ENCODE results near the gene TM4SF1.

Gene TM4SF1

DNA sequence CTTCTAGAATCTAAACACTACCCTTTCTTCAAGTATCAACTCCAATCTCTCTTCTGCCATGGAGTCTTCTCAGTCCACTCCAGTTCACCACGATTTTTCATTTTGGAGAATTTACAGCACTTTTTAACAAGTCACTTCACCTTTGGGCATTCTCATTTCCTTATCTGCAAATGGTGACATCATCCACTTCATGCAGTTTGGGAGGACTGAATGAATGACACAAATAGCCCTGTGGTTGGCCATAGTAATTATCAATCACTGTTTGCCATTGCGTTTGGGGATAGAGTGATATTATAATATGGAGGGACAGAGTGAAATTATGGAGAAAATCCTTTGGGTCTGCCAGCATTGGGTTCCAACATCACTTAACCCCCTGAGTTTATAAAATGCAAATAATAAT lies 38.0 kb upstream of the TM4SF1 start:
- no peak overlapping the region for H3K27ac ChIP-seq
- TF ChIP-seq ZFX (IDR thresholded peaks at IDR 0.05), result no peak
- TF ChIP-seq, protein P1, sequence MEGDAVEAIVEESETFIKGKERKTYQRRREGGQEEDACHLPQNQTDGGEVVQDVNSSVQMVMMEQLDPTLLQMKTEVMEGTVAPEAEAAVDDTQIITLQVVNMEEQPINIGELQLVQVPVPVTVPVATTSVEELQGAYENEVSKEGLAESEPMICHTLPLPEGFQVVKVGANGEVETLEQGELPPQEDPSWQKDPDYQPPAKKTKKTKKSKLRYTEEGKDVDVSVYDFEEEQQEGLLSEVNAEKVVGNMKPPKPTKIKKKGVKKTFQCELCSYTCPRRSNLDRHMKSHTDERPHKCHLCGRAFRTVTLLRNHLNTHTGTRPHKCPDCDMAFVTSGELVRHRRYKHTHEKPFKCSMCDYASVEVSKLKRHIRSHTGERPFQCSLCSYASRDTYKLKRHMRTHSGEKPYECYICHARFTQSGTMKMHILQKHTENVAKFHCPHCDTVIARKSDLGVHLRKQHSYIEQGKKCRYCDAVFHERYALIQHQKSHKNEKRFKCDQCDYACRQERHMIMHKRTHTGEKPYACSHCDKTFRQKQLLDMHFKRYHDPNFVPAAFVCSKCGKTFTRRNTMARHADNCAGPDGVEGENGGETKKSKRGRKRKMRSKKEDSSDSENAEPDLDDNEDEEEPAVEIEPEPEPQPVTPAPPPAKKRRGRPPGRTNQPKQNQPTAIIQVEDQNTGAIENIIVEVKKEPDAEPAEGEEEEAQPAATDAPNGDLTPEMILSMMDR (conservative IDR thresholded peaks at IDR 0.05), result no peak

DNA sequence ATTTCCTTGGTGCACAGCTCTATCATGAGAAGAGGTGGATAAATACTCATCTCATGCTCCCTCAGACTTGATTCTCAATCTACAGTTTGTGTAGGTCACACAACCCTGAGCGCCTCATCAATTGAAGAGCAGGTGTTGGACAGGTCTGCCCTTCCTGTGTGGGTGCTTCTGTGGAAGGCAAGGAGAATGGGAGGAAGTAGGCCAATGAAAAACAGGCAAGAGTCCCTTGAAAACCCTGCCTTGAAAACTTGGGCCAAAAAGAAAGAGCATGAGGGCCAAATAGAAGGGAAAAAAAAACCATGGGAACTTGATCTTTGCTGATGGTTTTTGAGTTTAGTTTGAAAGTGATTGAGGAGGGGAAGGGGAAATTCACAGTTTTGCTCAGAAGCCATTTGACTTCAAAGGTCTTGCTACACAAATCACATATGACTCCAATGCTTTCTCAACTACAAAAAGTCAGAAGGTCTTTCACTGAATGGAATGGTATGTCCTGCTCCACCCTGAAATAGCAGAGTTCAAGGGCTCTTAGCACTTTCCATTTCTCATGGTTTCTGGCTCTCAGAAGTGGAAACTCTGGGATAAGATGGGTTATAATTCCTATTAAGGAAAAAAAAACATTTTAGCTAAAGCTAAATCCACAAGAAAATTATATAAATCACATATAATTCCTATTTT lies 37.2 kb upstream of the TM4SF1 start:
- no peak for TF ChIP-seq ZFX (IDR thresholded peaks at IDR 0.05)
- TF ChIP-seq, protein P1 (conservative IDR thresholded peaks at IDR 0.05), result no peak
- H3K27ac ChIP-seq, result no peak overlapping the region; the same call in 1 of the 2 replicates

DNA sequence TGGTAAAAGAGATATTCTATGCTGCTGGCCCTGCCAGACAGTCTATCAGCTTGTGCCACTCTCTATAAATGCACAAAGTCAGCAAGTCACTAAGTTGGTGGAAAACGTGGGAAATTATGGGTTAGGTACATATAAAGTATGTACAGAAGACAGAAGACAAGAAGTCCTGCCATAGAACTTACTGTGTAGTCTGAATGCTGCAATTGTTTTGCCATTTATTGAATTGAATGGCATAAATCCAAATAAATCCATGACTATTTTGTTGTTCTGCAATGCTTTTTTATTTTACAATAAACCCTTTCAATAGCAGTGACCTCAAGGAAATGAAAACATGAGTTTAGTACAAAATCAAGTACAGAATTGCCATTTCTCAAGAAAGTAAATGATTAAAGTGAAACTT lies 34.1 kb upstream of the TM4SF1 start:
- TF ChIP-seq, protein P1 (conservative IDR thresholded peaks at IDR 0.05), result no peak
- TF ChIP-seq ZFX (IDR thresholded peaks at IDR 0.05), result no peak
- no peak overlapping the region for H3K27ac ChIP-seq

DNA sequence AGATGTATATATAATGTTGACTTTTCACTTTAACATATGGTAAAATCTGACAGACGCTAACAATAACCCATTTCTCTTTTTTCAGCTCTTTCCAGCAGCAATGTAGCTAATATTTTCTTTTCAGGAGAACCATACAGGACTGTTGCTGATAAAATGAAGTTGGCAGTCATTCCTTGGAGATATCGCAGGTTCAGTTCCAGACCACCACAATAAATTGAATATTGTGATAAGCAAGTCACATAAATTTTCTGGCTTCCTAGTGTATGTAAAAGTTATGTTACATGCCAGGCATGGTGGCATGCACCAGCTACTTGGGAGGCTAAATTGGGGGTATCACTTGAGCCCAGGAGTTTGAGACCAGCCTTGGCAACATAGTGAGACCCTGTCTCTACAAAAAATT lies 31.9 kb upstream of the TM4SF1 start:
- TF ChIP-seq, protein P1 (conservative IDR thresholded peaks at IDR 0.05), result no peak
- TF ChIP-seq ZFX (IDR thresholded peaks at IDR 0.05), result no peak
- no peak overlapping the region for H3K27ac ChIP-seq

DNA sequence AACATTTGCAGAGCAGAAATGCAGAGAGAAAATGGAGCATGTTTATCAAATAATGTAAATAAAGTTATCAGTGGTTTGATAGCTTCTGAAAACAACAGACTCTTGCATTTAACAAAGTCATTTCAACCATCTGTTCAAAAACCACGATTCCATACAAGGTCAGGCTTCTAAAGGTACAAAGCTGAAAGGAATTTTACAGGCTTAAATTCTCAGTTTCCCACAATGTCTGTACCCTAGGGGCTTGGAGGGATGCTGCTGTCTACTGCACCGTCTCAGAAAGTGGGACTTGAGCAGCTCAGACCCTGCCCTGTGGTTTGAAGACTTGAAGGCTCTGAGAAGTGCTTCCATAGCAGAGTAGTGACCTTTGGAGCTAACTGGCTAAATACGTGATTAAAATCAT lies 30.4 kb upstream of the TM4SF1 start:
- H3K27ac ChIP-seq, result no peak overlapping the region
- TF ChIP-seq, protein P1 (conservative IDR thresholded peaks at IDR 0.05), result no peak
- TF ChIP-seq ZFX (IDR thresholded peaks at IDR 0.05), result no peak

DNA sequence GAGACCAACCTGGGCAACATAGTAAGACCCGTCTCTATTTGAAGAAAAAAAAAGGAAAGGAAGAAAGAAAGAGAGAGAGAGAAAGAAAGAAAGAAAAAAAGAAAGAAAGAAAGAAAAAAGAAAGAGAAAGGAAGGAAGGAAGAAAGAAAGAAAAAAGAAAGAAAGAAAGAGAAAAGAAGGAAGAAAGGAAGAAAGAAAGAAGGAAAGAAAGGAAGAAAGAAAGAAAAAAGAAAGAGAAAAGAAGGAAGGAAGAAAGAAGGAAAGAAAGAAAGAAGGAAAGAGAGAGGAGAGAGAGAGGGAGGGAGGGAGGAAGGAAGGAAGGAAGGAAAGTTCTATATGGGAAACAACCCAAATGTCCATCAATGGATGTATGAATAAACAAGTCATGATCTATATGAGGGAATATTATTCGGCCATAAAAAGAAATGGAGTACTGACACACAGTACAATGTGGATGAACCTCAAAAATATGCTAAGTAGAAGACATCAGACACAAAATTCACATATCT lies 28.8 kb upstream of the TM4SF1 start:
- no peak overlapping the region for H3K27ac ChIP-seq
- TF ChIP-seq ZFX (IDR thresholded peaks at IDR 0.05), result no peak
- TF ChIP-seq, protein P1 (conservative IDR thresholded peaks at IDR 0.05), result no peak

DNA sequence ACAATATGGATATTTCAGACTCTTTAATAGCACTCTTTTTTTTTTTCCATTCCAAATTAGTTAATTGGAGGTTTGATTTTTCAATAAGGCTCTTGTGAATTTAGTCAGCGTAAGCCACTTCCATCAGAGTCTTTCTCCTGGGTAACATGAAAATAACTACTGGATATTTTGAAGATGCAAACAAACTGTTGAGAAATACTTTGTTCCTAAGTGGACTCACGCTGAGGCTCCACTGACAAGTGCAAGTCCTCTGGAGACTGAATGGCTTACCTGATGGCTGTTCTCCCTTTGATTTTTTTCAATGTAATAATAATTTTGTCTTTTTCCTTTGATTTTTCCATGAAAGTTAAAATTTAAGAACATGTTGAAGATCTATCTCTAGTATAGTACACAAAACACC lies 26.0 kb upstream of the TM4SF1 start:
- TF ChIP-seq ZFX (IDR thresholded peaks at IDR 0.05), result no peak
- TF ChIP-seq, protein P1 (conservative IDR thresholded peaks at IDR 0.05), result no peak

More for the DNA sequence above, 26.0 kb upstream of the TM4SF1 start:
- no peak overlapping the region for H3K27ac ChIP-seq
